ENCODE measurements around the gene MOSPD3. TPM values are rescaled to one million over a fixed set of nuclear protein-coding genes. Genes with fewer than 3 reads are reported as not detected.

MOSPD3 gene
- polyA plus RNA-seq, 3 donors = 12.7 to 15.5 (median 13.3) TPM

DNA sequence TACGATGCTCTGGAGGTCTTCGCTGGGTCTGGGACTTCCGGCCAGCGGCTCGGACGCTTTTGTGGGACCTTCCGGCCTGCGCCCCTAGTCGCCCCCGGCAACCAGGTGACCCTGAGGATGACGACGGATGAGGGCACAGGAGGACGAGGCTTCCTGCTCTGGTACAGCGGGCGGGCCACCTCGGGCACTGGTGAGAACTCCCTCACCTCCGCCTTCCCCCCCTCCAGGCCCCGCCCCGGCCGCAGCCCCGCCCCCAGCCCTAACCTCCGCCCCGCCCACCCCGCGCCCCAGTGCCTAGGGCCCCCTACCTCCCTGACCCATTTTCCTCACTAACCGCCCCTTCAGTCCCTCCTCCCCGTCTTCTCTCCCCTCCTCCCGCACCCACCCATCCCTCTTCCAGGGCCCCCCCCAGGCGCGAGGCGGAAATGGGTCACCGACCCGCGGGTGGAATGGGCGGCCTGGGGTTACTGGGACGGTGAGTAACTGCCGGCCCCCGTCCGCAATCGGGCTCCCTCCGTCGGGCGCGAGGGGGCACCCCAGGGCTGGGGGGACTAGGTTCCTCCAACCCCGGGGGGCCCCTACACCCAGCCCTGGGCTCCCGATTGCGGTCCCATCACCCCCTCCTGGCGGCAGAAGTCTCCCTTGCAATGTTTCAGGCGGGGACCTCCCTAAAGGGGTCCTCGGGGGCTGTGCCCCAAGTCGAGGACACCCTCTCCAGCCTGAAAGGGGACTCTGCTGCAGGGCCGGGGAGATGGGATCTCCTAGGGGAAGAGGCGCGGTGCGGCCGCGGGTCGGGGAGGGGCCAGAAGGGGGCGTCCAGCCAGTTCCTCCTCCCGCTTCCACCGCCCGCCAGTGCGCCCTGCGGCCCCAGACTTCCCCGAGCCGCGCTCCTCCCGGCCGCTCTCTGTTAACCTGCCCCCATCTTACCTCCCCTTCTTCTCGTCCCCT, 8.0 kb upstream of the MOSPD3 start:
- Histone ChIP-seq H2AFZ (ENCODE audit: insufficient read depth, low read depth, low read length, poor library complexity, severe bottlenecking) (peak overlapping the region; percentile 92), H3K27ac (ENCODE audit: low read depth in 1 of 2, low read length in 2 of 2) (peak overlapping the region; percentile 12 to 68), H3K4me1 (ENCODE audit: control insufficient read depth in 1 of 2, insufficient read depth in 2 of 2, low read length in 2 of 2) (peaks cover 24 to 26% of the 10 kb centered on the region in 2 donors), H3K4me2 (replicated peaks; ENCODE audit: extremely low read depth, low read length, poor library complexity, severe bottlenecking) (peak overlapping the region; percentile 90), H3K9me3 (replicated peaks in 1 of 2; ENCODE audit: control insufficient read depth in 1 of 2, insufficient read depth in 1 of 2, low read length in 2 of 2) (no peaks in the 10 kb centered on the region), H3K36me3 (replicated peaks in 1 of 2; ENCODE audit: control insufficient read depth in 1 of 2, insufficient read depth in 2 of 2, low read length in 2 of 2) (no peaks in the 10 kb centered on the region), H3K9ac (ENCODE audit: insufficient read depth, low read length, poor library complexity, severe bottlenecking) (peak overlapping the region; percentile 60), H4K20me1 (ENCODE audit: insufficient read depth, low read length) (no peaks in the 10 kb centered on the region), H3K27me3 (ENCODE audit: control insufficient read depth in 2 of 2, insufficient read depth in 2 of 2, low read length in 2 of 2) (peaks cover 0 to 24% of the 10 kb centered on the region in 2 donors), H3K4me3 (replicated peaks in 1 of 3; ENCODE audit: low read depth in 2 of 3, low read length in 3 of 3) (peak overlapping the region; percentile 64 to 90 (median 89)), H3K79me2 (ENCODE audit: insufficient read depth, low read length) (no peaks in the 10 kb centered on the region)
- intact Hi-C loops (cut with micrococcal nuclease) = loop anchor here in 1 of 2 donors (2.0 kb wide), 1 partner anchor 86 kb away; no protein-coding TSS in a partner anchor
- under 1% methylated on average over 53 of the region's 70 CpGs for WGBS (ENCODE audit: insufficient coverage)
- peaks cover 21% of the 10 kb centered on the region for H3K4me1 Mint-ChIP-seq
- H3K27me3 Mint-ChIP-seq (ENCODE audit: low read depth in 3 of 3) = peaks cover 17 to 45% (median 38%) of the 10 kb centered on the region in 3 donors
- H3K27ac Mint-ChIP-seq = peak overlapping the region in 3 of 7 donors; percentile 61 to 80 (median 64)
- TF ChIP-seq, protein P1, sequence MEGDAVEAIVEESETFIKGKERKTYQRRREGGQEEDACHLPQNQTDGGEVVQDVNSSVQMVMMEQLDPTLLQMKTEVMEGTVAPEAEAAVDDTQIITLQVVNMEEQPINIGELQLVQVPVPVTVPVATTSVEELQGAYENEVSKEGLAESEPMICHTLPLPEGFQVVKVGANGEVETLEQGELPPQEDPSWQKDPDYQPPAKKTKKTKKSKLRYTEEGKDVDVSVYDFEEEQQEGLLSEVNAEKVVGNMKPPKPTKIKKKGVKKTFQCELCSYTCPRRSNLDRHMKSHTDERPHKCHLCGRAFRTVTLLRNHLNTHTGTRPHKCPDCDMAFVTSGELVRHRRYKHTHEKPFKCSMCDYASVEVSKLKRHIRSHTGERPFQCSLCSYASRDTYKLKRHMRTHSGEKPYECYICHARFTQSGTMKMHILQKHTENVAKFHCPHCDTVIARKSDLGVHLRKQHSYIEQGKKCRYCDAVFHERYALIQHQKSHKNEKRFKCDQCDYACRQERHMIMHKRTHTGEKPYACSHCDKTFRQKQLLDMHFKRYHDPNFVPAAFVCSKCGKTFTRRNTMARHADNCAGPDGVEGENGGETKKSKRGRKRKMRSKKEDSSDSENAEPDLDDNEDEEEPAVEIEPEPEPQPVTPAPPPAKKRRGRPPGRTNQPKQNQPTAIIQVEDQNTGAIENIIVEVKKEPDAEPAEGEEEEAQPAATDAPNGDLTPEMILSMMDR (IDR thresholded peaks at IDR 0.05) = peak; percentile 64
- peaks cover 0 to 4% of the 10 kb centered on the region in 2 donors for H3K36me3 Mint-ChIP-seq
- peaks cover 0 to 5% (median 0%) of the 10 kb centered on the region in 7 donors for H3K9me3 Mint-ChIP-seq
- peak overlapping the region; percentile 77 to 87 for H3K4me3 Mint-ChIP-seq
- peak; percentile 64 to 70 (median 70) for DNase-seq

Data from CD14-positive monocyte (primary cell).